Stimulated activated CD4-positive, alpha-beta T cell treated with anti-CD3 and anti-CD28 coated beads, Interleukin-1b, Interleukin-23, amount 100 ng/mL, for 24 hours (primary cell): ENCODE measurements around the gene MSRB3.

Experiments
- DNase-seq, 4 experiments: peaks; one replicate each; pipeline ENCODE4 v3.0.0-alpha.2; 2020; ENCODE audit warnings: low read depth in 4 of 4, low spot score in 1 of 4

MSRB3 gene

DNA sequence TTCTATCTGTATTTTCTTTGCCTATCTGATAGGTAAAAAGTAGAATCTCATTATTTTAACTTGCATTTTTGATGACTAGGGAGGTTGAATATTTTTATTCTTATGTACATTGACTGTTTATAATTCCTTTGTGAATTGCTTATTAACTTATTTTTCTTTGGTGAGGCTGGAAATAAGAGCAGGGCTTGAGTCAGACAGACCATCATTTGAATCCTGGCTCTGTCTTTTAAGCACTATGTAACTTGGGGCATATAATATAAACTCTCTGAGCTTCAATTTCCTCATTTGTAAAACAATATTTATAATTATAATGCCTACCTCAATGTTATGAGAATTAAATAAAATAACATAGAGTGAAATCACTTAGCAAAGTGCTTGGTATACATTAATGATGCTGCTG, 108.9 kb downstream of the MSRB3 start:
- DNase-seq = no peak

DNA sequence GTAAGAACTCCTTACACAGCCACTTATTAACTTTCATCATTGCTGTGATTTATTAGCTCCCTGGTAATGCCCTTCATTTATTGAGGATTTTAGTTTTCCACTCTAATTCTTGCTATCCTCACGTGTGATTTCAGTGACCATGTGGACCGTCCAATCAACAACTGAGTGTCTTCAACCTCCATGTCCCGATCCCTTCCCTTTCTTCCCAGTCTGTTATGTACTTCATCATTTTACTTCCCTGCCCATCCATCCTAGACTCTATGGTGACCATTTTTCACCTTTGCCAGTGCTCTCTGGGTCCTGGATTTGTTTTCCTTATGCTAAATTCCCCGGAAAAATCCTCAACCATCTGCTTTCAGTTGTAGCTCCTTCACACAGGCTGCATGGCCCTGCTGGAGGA, 111.0 kb downstream of the MSRB3 start:
- no peak for DNase-seq

DNA sequence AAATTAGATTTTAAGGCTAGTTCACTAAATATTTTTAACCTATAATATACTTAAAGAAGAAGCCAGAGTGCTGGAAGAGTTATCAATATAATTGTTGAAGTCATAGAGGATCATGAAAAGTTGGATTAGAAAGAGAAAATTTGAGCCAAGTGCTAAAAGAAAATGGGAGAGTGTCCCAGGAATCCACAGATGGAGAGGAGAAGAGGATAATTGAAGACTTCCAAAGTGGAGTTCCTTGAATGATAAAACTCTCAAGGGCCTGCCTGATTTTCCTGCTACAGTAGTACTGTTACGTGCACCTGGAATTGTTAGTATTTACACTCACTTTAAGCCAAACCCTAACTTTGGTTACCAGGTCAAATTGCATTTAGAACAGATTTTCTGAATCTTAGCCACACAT, 113.2 kb downstream of the MSRB3 start:
- DNase-seq = no peak

DNA sequence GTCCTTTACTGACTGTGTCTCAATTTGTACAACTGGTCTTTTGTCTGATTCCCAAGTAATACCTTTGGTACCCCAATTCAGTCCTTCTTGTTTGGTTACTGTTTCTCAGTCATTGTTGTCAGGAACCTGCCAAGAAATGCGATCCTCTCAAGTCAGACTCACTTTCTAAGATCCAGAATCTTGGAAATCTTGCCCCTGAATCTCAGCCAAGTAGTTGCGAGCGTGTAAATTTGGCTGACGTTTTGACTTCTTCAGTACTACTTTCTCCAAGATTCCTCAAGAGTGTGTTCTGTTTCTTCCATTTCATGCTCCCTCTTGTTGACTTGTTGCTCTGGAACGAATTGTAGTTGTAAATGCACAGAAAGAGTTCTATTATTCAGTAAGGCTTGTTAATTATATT, 114.0 kb downstream of the MSRB3 start:
- DNase-seq = no peak

DNA sequence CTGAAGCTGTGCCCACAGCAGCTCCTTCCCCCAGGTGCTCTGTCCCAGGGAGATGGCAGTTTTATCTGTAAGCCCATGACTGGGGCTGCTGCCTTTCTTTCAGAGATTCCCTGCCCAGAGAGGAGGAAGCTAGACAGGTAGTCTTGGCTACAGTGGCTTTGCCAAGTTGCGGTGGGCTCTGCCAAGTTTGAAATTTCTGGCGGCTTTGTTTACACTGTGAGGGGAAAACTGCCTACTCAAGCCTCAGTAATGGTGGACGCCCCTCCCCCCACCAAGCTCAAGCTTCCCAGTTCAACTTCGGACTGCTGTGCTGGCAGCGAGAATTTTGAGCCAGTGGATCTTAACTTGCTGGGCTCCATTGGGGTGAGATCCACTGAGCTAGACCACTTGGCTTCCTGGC, 124.7 kb downstream of the MSRB3 start:
- DNase-seq = no peak

DNA sequence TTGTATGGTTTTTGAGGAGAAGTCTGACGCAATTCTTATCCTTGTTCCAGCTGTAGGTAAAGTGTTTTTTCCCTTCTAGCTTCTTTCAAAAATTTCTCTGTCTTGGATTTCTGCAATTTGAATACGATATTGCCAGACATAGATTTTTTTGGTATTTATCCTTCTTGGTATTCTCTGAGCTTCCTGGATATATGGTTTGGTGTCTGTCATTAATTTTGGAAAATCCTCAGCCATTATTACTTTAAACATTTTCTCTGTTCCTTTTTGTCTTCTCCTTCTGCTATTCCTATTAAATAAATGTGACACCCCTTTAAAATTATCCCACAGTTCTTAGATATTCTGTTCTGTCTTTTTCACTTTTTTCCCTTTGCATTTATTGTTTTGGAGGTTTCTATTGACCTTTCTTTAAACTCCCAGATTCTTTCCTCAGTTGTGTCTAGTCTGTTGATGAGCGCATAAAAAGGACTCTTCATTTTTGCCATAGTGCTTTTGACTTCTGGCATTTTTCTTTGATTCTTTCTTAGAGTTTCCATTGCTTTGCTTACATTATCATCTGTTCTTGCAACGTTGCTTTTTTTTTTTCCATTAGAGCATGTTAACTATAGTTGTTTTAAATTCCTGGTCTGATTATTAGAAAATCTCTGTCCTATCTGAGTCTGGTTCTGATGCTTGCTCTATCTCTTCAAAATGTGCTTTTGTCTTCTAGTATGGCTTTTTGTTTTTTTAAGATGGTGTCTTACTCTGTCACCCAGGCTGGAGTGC, 129.1 kb downstream of the MSRB3 start:
- DNase-seq = no peak

DNA sequence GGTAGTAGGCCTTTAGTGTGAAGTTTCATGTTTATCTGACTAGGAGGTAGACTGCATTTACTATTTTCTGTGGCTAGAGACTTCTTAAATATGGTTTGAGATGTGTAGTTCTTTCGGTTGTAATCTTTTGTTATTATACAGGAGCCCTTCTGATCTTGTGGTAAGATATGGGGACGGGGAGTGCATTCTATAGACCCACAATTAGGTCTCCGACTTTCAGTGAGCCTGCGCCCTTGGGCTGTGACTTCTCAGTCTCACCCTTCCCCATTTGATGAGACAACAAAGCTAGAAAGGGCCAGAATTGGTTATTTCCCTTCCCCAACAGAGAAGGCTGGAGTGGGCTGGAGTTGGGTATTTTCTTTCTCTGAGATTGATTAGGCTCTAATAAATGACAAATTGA, 130.0 kb downstream of the MSRB3 start:
- no peak for DNase-seq

DNA sequence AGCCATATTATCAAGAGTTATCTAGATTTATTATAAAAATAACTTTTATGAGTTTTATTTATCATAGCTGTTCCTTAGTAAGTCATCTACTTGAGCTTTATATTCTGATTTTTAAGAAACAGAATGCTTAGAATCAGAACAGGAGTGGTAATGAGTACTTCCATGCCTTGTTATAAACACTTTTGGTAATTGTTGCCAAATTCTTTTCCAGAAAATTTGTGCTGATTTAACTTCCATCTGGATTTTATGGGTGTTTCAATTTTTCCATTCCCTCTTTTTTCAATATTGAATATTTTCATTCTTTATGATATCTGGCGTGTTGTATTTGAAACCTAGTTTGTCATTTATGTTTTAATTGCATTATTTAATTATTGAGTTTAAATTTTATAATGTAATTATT, 131.2 kb downstream of the MSRB3 start:
- DNase-seq = no peak

DNA sequence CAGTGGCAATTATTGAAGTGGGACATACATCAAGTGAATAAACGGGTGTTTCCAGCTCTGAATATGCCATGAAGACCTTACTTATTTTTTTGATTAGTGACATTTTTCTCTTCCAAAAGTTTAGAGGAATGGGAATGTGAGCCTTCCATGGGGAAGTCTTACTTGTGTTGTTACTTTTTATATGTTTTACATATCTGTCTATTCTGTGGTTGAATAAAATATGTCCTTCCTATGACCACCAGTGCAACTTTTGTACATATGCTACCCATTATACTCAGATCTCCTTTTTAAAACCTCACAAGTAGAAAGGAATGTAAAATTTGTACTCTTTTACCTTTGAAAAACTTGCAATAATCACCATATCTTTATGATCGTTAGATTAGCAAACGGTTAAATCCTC, 132.7 kb downstream of the MSRB3 start:
- no peak for DNase-seq

DNA sequence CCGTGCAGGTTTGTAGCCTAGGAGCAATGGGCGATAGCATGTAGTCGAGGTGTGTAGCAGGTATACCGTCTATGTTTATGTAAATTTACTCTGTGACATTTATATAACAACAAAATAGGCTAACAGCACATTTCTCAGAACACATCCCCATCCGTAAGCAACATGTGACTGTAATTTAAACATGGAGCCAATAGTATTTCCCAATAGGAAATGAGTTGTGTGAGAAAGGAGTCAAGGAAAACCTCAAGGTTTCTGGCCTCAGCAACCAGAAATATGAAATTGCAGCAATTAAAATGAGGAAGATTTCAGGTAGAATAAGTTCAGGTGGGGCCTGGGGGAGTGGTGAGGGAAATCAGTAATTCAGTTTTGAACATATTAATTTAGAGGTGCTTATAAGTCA, 136.0 kb downstream of the MSRB3 start:
- no peak for DNase-seq

DNA sequence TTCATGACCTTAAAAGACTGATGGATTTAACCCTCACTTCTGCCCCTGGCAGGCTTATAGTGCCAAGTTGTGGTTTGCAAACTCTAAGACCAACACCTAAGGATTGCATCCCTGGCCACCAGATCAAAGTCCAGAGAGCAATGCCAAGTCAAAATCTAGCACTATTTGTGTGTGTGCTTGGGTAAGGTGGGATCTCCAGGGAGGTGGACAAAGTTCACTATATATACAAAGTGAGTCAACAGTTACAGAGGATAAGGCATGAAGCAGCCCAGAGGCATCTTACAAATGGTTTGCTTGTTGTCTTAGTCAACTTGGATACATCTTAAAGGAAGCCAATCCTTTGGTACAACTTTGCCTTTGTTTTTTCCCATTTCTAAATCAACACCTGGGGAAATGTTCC, 137.3 kb downstream of the MSRB3 start:
- no peak for DNase-seq

DNA sequence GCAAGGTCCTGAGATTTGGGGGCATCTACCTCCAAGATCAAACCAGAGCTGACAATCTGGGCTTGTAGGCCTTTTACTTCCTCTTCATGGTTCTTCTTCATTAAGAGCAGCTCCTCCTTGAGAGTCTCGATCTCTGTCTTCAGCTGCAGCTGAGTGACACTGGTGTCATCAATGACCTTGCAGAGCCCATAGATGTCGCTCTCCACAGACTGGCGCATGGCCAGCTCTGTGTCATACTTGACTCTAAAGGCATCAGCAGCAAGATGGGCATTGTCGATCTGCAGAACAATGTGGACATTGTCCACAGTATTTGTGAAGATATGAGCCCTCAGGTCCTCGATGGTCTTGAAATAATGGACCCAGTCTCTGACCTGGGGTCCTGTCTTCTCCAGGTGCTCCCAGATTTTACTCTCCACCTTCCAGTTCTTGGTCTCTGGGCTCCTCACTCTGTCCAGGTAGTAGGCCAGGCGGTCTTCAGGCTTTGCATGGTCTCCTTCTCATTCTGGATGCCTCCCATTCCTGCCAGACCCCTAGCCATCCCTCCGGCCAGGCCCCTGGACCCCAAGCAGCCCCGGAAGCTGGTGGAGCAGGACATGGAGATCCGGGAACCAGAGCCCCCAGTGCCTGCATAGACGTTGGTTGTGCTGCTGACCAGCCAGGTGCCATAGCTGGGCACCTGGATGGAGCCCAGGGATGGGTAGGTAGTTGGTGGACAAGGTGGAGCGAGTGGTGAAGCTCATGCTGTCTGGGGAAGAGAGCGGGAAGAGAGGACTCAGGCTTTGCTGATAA, 141.0 kb downstream of the MSRB3 start:
- DNase-seq = no peak

DNA sequence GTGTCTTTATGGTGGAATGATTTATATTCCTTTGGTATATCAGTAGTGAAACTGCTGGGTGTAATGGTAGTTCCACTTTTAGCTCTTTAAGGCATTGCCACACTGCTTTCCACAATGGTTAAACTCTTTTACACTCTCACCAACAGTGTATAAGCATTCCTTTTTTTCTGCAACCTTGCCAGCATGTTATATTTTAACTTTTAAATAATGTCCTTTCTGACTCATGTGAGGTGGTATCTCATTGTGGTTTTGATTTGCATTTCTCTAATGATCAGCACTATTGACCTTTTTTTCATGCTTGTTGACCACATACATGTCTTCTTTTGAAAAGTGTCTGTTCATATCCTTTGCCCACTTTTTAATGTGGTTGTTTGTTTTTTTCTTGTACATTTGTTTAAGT, 142.5 kb downstream of the MSRB3 start:
- DNase-seq = no peak

DNA sequence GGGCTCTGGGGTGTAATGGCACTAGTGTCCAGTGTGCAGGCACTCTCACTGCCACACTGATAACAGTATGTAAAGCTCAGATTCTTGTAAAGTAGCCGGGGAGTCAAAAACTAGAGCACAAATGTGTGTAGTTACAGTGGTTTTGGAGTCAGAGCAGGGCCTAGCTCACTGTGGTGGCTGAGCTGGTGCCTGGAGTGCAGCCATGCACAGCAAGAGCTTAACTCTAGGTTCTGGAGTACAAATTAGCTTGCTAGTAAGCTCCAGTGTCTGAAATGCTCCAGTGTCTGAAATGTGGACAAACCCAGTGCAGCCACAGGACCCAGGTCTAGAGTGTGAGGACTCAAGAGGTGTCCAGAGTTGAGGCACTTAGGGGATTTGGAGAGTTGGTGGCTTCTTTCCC, 149.2 kb downstream of the MSRB3 start:
- no peak for DNase-seq

DNA sequence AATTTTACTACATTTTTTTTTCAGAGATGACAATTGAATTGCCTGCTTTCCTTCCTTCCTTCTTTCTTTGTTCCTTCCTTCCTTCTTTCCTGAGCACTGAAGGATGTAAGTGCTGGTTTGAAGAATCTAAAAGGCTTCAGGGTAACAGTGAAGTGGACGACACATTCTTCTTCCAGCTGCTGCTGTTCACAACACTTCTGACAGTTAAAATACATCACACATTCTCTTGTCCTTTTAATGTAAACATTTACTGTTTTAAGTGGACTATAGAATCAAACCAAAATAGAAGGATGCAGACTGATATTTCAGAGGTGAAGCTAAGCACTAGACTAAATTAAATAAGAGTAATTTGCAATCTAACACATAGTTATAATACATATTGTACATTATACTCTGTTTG, 151.5 kb downstream of the MSRB3 start:
- DNase-seq = no peak

DNA sequence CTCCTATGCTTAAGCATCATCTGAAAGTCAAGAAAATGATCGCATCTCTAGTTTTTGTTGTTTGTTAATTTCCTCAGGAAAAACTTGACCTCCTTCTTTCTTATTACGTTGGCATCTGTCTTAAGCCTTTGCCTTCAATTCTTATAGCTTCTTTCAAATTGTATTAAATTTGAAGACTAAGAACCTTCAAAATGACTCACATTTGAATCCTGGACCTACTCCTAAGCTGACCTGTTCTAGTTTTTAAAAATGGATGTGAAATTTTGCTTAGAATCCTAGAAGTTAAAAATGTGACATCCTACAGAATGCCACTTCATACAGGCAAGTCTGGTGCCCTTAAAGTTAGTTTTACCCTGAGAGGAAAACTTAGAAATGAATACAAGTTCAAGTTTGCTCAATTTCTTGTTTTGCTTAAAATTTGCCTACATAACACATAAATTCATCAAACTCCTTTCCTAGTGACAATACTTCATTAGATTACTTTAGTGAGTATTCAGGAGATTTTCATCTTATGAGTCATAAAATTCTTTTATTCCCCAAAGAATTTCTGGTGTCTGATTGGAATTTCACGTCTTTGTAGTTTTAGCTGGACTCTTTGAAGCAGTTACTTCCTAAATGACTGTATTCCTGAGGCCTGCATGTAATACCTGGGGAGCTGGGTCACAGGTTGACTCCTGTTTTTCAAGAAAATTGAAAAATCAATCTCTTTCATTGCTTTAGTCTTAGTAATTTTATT, 152.3 kb downstream of the MSRB3 start:
- DNase-seq = no peak

DNA sequence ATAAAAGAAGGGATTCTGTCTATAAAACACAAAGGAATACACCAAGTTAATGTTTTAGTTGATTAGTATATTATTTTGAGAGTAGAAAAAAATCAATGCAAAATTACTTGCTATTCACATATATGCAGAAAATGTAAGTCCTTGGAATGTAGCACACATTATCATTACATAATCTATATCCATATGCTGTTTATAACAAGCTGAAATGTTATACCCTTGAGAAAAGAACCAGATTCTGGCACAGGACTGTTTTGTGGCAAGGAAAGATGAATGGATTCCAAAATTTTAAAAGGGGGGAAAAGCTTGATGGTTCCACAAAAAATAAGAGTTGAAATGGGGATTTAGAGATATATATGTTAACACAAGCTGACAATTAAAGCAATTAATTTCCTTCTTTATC, 153.6 kb downstream of the MSRB3 start:
- no peak for DNase-seq

DNA sequence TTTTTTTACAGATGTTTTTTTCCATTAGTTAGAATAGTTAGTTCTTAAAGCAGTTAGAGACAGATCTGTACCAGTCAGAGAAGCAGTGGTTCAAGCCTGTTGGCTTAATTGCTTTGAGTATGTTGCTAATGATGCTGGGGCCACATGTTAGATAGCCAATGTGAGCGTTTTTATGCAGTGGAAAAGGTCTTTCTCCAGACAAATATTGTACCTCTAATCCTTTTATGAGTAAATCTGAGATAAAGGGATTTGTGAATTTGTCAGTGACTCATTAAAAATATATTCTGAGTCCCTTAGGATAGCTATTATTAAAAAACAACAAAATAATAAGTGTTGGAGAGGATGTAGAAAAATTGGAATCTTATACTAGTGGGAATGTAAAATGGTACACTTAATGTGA, 154.2 kb downstream of the MSRB3 start:
- no peak for DNase-seq

DNA sequence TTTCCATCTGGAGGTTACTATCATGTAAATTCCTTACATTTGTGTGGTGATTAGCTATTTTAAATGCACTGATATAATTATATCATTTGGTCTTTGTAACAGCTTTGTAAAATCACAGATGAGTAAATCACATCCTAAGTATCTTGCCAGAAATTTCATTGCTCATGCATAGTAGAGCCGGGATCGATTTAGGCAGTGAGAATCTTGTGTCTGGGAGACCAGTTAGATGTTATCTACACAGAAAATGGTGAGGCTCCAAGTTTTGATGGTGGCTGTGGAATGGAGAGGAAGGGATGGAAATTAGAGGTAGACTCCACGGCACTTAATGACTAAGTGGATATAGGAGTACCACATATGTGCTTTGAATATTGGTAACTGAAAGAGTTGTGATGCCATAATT, 156.3 kb downstream of the MSRB3 start:
- DNase-seq = no peak

DNA sequence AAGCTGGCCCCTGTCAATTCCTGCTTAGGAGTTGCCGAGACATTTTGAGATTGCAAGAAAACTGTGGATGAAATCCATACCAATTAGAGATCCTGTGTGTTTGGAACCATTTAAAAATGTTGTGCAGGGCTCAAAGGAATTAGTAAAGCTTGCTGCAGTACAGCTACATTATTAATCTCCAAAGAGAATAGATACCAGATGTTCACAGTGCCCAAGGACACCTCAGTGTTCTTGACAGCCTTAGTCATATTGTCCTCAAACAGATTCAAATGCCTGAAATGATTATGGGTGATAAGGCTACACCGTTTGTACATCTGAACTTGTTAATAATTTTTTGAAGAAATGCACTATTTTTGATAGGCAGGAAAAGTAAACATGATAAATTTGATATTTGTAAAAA, 164.6 kb downstream of the MSRB3 start:
- DNase-seq = no peak

DNA sequence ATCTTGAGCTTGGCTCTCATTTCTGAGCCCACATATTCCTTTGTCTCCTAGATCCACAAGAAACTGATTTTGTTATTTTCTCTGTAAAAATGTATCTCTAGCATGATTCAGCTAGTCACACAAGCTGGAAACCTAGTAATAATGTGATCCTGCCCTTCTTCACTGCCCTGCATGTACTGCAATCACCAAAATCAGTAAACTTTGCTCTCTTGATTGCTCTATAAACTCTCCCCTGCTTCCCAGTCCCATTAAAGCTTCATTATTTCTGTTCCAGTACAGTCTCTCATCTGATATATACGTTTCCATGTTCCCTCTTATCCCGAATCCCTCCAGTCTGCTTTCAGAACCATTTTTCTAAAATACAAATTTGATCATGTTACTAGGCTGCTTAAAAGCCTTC, 166.5 kb downstream of the MSRB3 start:
- DNase-seq = no peak

DNA sequence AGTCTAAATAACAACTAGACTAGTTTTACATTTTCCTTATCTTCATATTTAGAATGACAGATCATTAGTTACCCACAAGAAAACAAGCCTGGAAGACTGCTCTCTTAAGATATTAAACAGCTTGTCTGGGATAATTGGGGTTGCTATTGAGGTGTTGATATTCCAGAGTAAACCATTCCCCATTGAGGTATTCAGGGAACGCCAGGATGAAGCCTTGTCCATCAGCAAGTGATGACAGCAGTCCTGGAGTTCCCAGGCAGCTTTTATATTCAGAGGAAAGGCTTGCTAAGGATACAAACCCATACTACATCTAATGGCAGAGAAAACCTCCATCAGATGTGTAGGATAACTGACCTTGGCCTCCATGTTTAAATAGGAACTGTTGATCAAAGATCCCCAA, 168.4 kb downstream of the MSRB3 start:
- no peak for DNase-seq
